GM19023 (cell line): ENCODE measurements around the gene ALOX15.
"Not testable (repeated sequence)": the region's sequence is repeated elsewhere in the genome, so short reads cannot be mapped to it uniquely, and the experiment has no call there.

ENCODE experiments used
- ATAC-seq: cut with Tn5 transposase; IDR thresholded peaks from one replicate; pipeline ENCODE4 v1.9.1; 2021; ENCODE audit warnings: mild to moderate bottlenecking, moderate library complexity; ENCODE audit not compliant: unreplicated experiment

ALOX15 gene

GRCh38 chr17:4652997-4653396 is 11.5 kb upstream of the ALOX15 start:
- ATAC-seq, result no peak

GRCh38 chr17:4648741-4649140 is 7.3 kb upstream of the ALOX15 start:
- no peak for ATAC-seq

- ATAC-seq, result no peak
These were observed 4.2 kb upstream of the ALOX15 start for GRCh38 chr17:4645642-4646041.

GRCh38 chr17:4643676-4644075 is 2.2 kb upstream of the ALOX15 start:
- ATAC-seq, result no peak

GRCh38 chr17:4642286-4642685 is 808 bp upstream of the ALOX15 start:
- no peak for ATAC-seq

GRCh38 chr17:4640569-4641188 is 799 bp downstream of the ALOX15 start:
- ATAC-seq, result not testable (repeated sequence)

GRCh38 chr17:4639301-4640059 is 2.0 kb downstream of the ALOX15 start:
- ATAC-seq, result not testable (repeated sequence)

- not testable (repeated sequence) for ATAC-seq
These were observed 2.7 kb downstream of the ALOX15 start for GRCh38 chr17:4638766-4639165.

- no peak for ATAC-seq
These were observed 4.9 kb downstream of the ALOX15 start for GRCh38 chr17:4636474-4637100.

GRCh38 chr17:4635823-4636375 is 5.6 kb downstream of the ALOX15 start:
- peak; percentile 66 for ATAC-seq

- no peak for ATAC-seq
These were observed 6.5 kb downstream of the ALOX15 start for GRCh38 chr17:4634976-4635375.

- no peak for ATAC-seq
These were observed 7.8 kb downstream of the ALOX15 start for GRCh38 chr17:4633643-4634042.

GRCh38 chr17:4632581-4632920 is 8.9 kb downstream of the ALOX15 start:
- no peak for ATAC-seq

GRCh38 chr17:4631836-4632580 is 9.5 kb downstream of the ALOX15 start:
- ATAC-seq, result no peak

- no peak for ATAC-seq
These were observed 10.0 kb downstream of the ALOX15 start for GRCh38 chr17:4631431-4631830.

- ATAC-seq, result no peak
These were observed 14.7 kb downstream of the ALOX15 start for GRCh38 chr17:4626734-4627256.

GRCh38 chr17:4625181-4625617 is 16.3 kb downstream of the ALOX15 start:
- no peak for ATAC-seq

- ATAC-seq, result not testable (repeated sequence)
These were observed 17.0 kb downstream of the ALOX15 start for GRCh38 chr17:4624451-4624911.

GRCh38 chr17:4623249-4623648 is 18.2 kb downstream of the ALOX15 start:
- ATAC-seq, result no peak

GRCh38 chr17:4622375-4622774 is 19.1 kb downstream of the ALOX15 start:
- no peak for ATAC-seq
